Effector CD8-positive, alpha-beta T cell (primary cell): ENCODE data around the gene CYSRT1.
A peak's percentile ranks its signal among the peaks of the same experiment; 100 is the strongest.

Experiments
- DNase-seq: peaks from one replicate; lab custom pipeline; 2025; lab: John Stamatoyannopoulos, UW

Gene CYSRT1

GRCh38 chr9:137212520-137212919 lies 12.5 kb upstream of the CYSRT1 start:
- no peak for DNase-seq

GRCh38 chr9:137213160-137214060 lies 11.6 kb upstream of the CYSRT1 start:
- no peak for DNase-seq

GRCh38 chr9:137214620-137215019 lies 10.4 kb upstream of the CYSRT1 start:
- DNase-seq, result no peak

- DNase-seq, result no peak
Observed at GRCh38 chr9:137215196-137215986, 9.6 kb upstream of the CYSRT1 start.

GRCh38 chr9:137216188-137216965 lies 8.6 kb upstream of the CYSRT1 start:
- DNase-seq, result no peak

- DNase-seq, result no peak
Observed at GRCh38 chr9:137217276-137218211, 7.4 kb upstream of the CYSRT1 start.

- DNase-seq, result no peak
Observed at GRCh38 chr9:137218212-137218753, 6.7 kb upstream of the CYSRT1 start.

GRCh38 chr9:137218754-137219271 lies 6.2 kb upstream of the CYSRT1 start:
- no peak for DNase-seq

- DNase-seq, result no peak
Observed at GRCh38 chr9:137219757-137220316, 5.1 kb upstream of the CYSRT1 start.

- no peak for DNase-seq
Observed at GRCh38 chr9:137220317-137221094, 4.5 kb upstream of the CYSRT1 start.

- DNase-seq, result no peak
Observed at GRCh38 chr9:137221095-137221505, 3.9 kb upstream of the CYSRT1 start.

- no peak for DNase-seq
Observed at GRCh38 chr9:137221506-137222111, 3.4 kb upstream of the CYSRT1 start.

- no peak for DNase-seq
Observed at GRCh38 chr9:137222190-137223077, 2.5 kb upstream of the CYSRT1 start, which contains the start of gene RNF208. RNF208 (minus strand) TSS chr9:137222240; CDS start chr9:137221212, 1,028 bp downstream.

- peak; percentile 99 for DNase-seq
Observed at GRCh38 chr9:137223078-137223970, 1.6 kb upstream of the CYSRT1 start.

GRCh38 chr9:137225699-137226331 lies 841 bp downstream of the CYSRT1 start:
- DNase-seq, result no peak
